Body of pancreas (tissue), 4 donors: ENCODE results near the gene ZIC4. TPM values are rescaled to one million over a fixed set of nuclear protein-coding genes. Genes with fewer than 3 reads are reported as not detected.

Experiments
- ATAC-seq: fragments of 150-250 bp; one replicate; pipeline ENCODE4 v1.9.1; 2016
- DNase-seq, 4 donors: peaks; one replicate each; pipeline ENCODE4 v3.0.0-alpha.2; 2019
- H3K27ac ChIP-seq, 4 donors: fragments of 200-600 bp; sonication (generic); 1 replicate in 3 of 4; 2 replicates in 1 of 4; pipeline versions ENCODE4 v1.5.1 to v1.6.1; 2016 to 2019; ENCODE audit warnings: mild to moderate bottlenecking in 1 of 4, mixed read lengths in 1 of 4, moderate library complexity in 1 of 4
- H3K27me3 ChIP-seq, 2 donors: fragments of 200-600 bp; sonication (generic); one replicate each; pipeline ENCODE4 v1.6.0; 2016; ENCODE audit warnings: mild to moderate bottlenecking in 1 of 2
- H3K36me3 ChIP-seq, 2 donors: fragments of 200-600 bp; sonication (generic); replicated peaks in 1 of 2; 2 replicates each; pipeline ENCODE4 v1.5.1; 2016; ENCODE audit warnings: low read depth in 2 of 2; ENCODE audit not compliant: insufficient read depth in 1 of 2
- H3K4me1 ChIP-seq: fragments of 200-600 bp; sonication (generic); one replicate; pipeline ENCODE4 v1.6.0; 2016
- H3K4me3 ChIP-seq, 2 donors: fragments of 200-600 bp; sonication (generic); 1 replicate in 1 of 2; 2 replicates in 1 of 2; pipeline ENCODE4 v1.5.1; 2016 to 2019
- H3K9me3 ChIP-seq, 3 donors: fragments of 200-600 bp; sonication (generic); 1 replicate in 2 of 3; 2 replicates in 1 of 3; pipeline ENCODE4 v1.5.1; 2016
- CTCF ChIP-seq, 7 experiments: fragments of 450-650 bp in 4 of 7; fragments of 200-600 bp in 3 of 7; sonication (generic) in 3 of 7; IDR thresholded peaks; one replicate each; pipeline ENCODE4 v1.5.1; 2016 to 2019; ENCODE audit warnings: antibody characterized with exemption in 7 of 7
- POLR2A ChIP-seq, 3 donors: fragments of 450-650 bp; IDR thresholded peaks; one replicate each; pipeline ENCODE4 v1.6.1; 2016; ENCODE audit warnings: antibody characterized with exemption in 3 of 3, mild to moderate bottlenecking in 2 of 3
- WGBS, 2 donors: methylation state at CpG; one replicate each; pipeline ENCODE4 v1.1.5; 2017; 5-methylcytosine and 5-hydroxymethylcytosine counted together
- intact Hi-C: fragments of 100-400 bp; cut with DNase I; formaldehyde crosslinking; loops from one replicate; pipeline ENCODE4 v1.15.1; 2023
- total RNA-seq, 2 donors: library from RNA; depleted of rRNA; stranded (reverse); fragments of >200 nt; gene quantifications; one replicate each; pipeline ENCODE4 v1.1.0, GENCODE V29; 2016

The ZIC4 gene
- total RNA-seq, 2 donors from 2014 or later, result not detected

- no peaks in the 10 kb centered on the region for H3K9me3 ChIP-seq
- WGBS, 2 donors, result 26 to 46% methylated on average over 2 of the region's 2 CpGs
- TF ChIP-seq POLR2A (IDR thresholded peaks at IDR 0.05) (no peak), CTCF (IDR thresholded peaks at IDR 0.05) (no peak)
- H3K27me3 ChIP-seq, result peaks cover 0 to 4% of the 10 kb centered on the region in 2 donors
- ATAC-seq, result no peak
- no peak for DNase-seq
- H3K4me3 ChIP-seq, result no peak overlapping the region
- H3K36me3 ChIP-seq, result no peaks in the 10 kb centered on the region
- no peaks in the 10 kb centered on the region for H3K4me1 ChIP-seq
- no peak overlapping the region for H3K27ac ChIP-seq
- intact Hi-C loops, result no loop called here
These were observed 55.0 kb downstream of the ZIC4 start for GRCh38 chr3:147351301-147351700.

- Histone ChIP-seq H3K4me1 (no peaks in the 10 kb centered on the region), H3K27ac (no peak overlapping the region), H3K27me3 (no peaks in the 10 kb centered on the region), H3K36me3 (no peaks in the 10 kb centered on the region), H3K9me3 (no peaks in the 10 kb centered on the region), H3K4me3 (no peak overlapping the region)
- TF ChIP-seq POLR2A (IDR thresholded peaks at IDR 0.05), result no peak
- TF ChIP-seq CTCF (IDR thresholded peaks at IDR 0.05), result no peak
- intact Hi-C loops, result no loop called here
- 63 to 68% methylated on average over 1 of the region's 1 CpG for WGBS, 2 donors
- ATAC-seq (no peak), DNase-seq (no peak)
These were observed 57.4 kb downstream of the ZIC4 start for GRCh38 chr3:147348976-147349375.

GRCh38 chr3:147343926-147344325 is 62.4 kb downstream of the ZIC4 start:
- no peaks in the 10 kb centered on the region for H3K9me3 ChIP-seq
- H3K4me1 ChIP-seq, result no peaks in the 10 kb centered on the region
- intact Hi-C loops, result no loop called here
- H3K4me3 ChIP-seq, result no peak overlapping the region
- H3K27me3 ChIP-seq, result no peaks in the 10 kb centered on the region
- TF ChIP-seq CTCF (IDR thresholded peaks at IDR 0.05), result no peak
- no peak for TF ChIP-seq POLR2A (IDR thresholded peaks at IDR 0.05)
- ATAC-seq, result no peak
- 48 to 61% methylated on average over 1 of the region's 1 CpG for WGBS, 2 donors
- no peaks in the 10 kb centered on the region for H3K36me3 ChIP-seq
- H3K27ac ChIP-seq, result no peak overlapping the region
- DNase-seq, result no peak

GRCh38 chr3:147341727-147342126 is 64.6 kb downstream of the ZIC4 start:
- no peak overlapping the region for H3K27ac ChIP-seq
- WGBS, 2 donors, result 30% methylated on average over 2 of the region's 2 CpGs; no CpG with 5 or more reads in 1 of the 2 donors
- H3K4me1 ChIP-seq, result no peaks in the 10 kb centered on the region
- no peaks in the 10 kb centered on the region for H3K27me3 ChIP-seq
- TF ChIP-seq POLR2A (IDR thresholded peaks at IDR 0.05), result no peak
- H3K36me3 ChIP-seq, result no peaks in the 10 kb centered on the region
- no peak for DNase-seq
- H3K4me3 ChIP-seq, result no peak overlapping the region
- ATAC-seq, result no peak
- H3K9me3 ChIP-seq, result no peaks in the 10 kb centered on the region
- intact Hi-C loops, result no loop called here

- H3K9me3 ChIP-seq, result no peaks in the 10 kb centered on the region
- 26 to 41% methylated on average over 4 of the region's 4 CpGs for WGBS, 2 donors
- H3K36me3 ChIP-seq, result no peaks in the 10 kb centered on the region
- no peak for TF ChIP-seq POLR2A (IDR thresholded peaks at IDR 0.05)
- TF ChIP-seq CTCF (IDR thresholded peaks at IDR 0.05), result no peak
- DNase-seq, result no peak
- no peaks in the 10 kb centered on the region for H3K4me1 ChIP-seq
- no peak overlapping the region for H3K4me3 ChIP-seq
- H3K27ac ChIP-seq, result no peak overlapping the region
- no peaks in the 10 kb centered on the region for H3K27me3 ChIP-seq
- intact Hi-C loops, result no loop called here
- no peak for ATAC-seq
These were observed 69.6 kb downstream of the ZIC4 start for GRCh38 chr3:147336543-147337278.

Other genes starting within 250 kb of the ZIC4 start
- gene ZIC1, start 2.8 kb upstream of the ZIC4 start, total RNA-seq, result not detected